Cardiac muscle cell (in vitro differentiated cells and primary cell): Measurements from ENCODE around the gene S100A16. TPM values are rescaled to one million over a fixed set of nuclear protein-coding genes. Genes with fewer than 3 reads are reported as not detected.

ENCODE experiments used
- DNase-seq, 2 donors: peaks; one replicate each; pipeline versions ENCODE4 v3.0.0 to v3.0.0-alpha.2; 2010 to 2017; ENCODE audit warnings: low read depth in 1 of 2, low spot score in 1 of 2
- H3K27ac ChIP-seq: fragments of 200-600 bp; sonication (generic); 2 replicates; pipeline ENCODE4 v1.5.1; 2016
- H3K27me3 ChIP-seq: fragments of 200-600 bp; sonication (generic); 2 replicates; pipeline ENCODE4 v1.6.0; 2016; ENCODE audit warnings: control low read depth
- H3K36me3 ChIP-seq: fragments of 200-600 bp; sonication (generic); 2 replicates; pipeline ENCODE4 v1.5.1; 2016; ENCODE audit warnings: control low read depth
- H3K4me1 ChIP-seq: fragments of 200-600 bp; sonication (generic); 2 replicates; pipeline ENCODE4 v1.8.1; 2017; ENCODE audit warnings: low read depth, mild to moderate bottlenecking, mixed run types
- H3K4me3 ChIP-seq: fragments of 200-600 bp; sonication (generic); 2 replicates; pipeline ENCODE4 v1.5.1; 2016; ENCODE audit warnings: mild to moderate bottlenecking
- H3K9me3 ChIP-seq: fragments of 200-600 bp; sonication (generic); 2 replicates; pipeline ENCODE4 v1.5.1; 2017; ENCODE audit warnings: low read depth, mild to moderate bottlenecking, control low read depth
- CTCF ChIP-seq: IDR thresholded peaks from 2 replicates; pipeline ENCODE4 v1.5.1; 2012; ENCODE audit warnings: low read depth, mild to moderate bottlenecking, low read length
- polyA plus RNA-seq: library from polyadenylated mRNA; unstranded; fragments of >200 nt; fragmentation: Nextera tagmentation; extraction: Ambion mirVana; gene quantifications from 2 replicates; pipeline ENCODE4 v1.2.1, GENCODE V29; 2016
- total RNA-seq: library from RNA; depleted of rRNA; stranded (reverse); fragments of >200 nt; gene quantifications from 2 replicates; pipeline ENCODE4 v1.2.3, GENCODE V29; 2016

Gene S100A16
- total and polyA plus RNA-seq, 2 experiments from 2014 or later: 59.7 to 110 TPM

- Histone ChIP-seq H3K9me3 (no peaks in the 10 kb centered on the region), H3K4me3 (peak overlapping the region; percentile 10), H3K27ac (peak overlapping the region; percentile 44), H3K36me3 (peaks cover 45% of the 10 kb centered on the region), H3K4me1 (peaks cover 20% of the 10 kb centered on the region), H3K27me3 (no peaks in the 10 kb centered on the region)
- DNase-seq: no peak
- TF ChIP-seq CTCF: no peak
Observed at GRCh38 chr1:153636312-153636711, 23.4 kb upstream of the S100A16 start.

- Histone ChIP-seq H3K4me3 (peak overlapping the region; percentile 10), H3K9me3 (no peaks in the 10 kb centered on the region), H3K4me1 (peaks cover 20% of the 10 kb centered on the region), H3K27me3 (no peaks in the 10 kb centered on the region), H3K27ac (peak overlapping the region; percentile 44), H3K36me3 (peaks cover 41% of the 10 kb centered on the region)
- no peak for DNase-seq
- no peak for TF ChIP-seq CTCF
Observed at GRCh38 chr1:153635872-153636271, 22.9 kb upstream of the S100A16 start.

GRCh38 chr1:153633754-153634665 lies 21.1 kb upstream of the S100A16 start, which contains the start of gene CHTOP:
Gene CHTOP (plus strand): TSS chr1:153634066. CDS start chr1:153636589, 2,523 bp downstream.
- H3K36me3 ChIP-seq: peaks cover 22% of the 10 kb centered on the region
- peak within 1 kb of the TSS; percentile 100 for H3K27ac ChIP-seq
- no peaks in the 10 kb centered on the region for H3K9me3 ChIP-seq
- no peaks in the 10 kb centered on the region for H3K27me3 ChIP-seq
- DNase-seq: peak; percentile 98 to 99
- TF ChIP-seq CTCF: no peak
- peak within 1 kb of the TSS; percentile 85 for H3K4me3 ChIP-seq
- H3K4me1 ChIP-seq: peaks cover 31% of the 10 kb centered on the region

- H3K36me3 ChIP-seq: peaks cover 17% of the 10 kb centered on the region
- TF ChIP-seq CTCF: no peak
- peaks cover 31% of the 10 kb centered on the region for H3K4me1 ChIP-seq
- no peak for DNase-seq
- no peak overlapping the region for H3K27ac ChIP-seq
- no peaks in the 10 kb centered on the region for H3K27me3 ChIP-seq
- no peaks in the 10 kb centered on the region for H3K9me3 ChIP-seq
- no peak overlapping the region for H3K4me3 ChIP-seq
Observed at GRCh38 chr1:153633161-153633753, 20.3 kb upstream of the S100A16 start.

- TF ChIP-seq CTCF: no peak
- H3K9me3 ChIP-seq: no peaks in the 10 kb centered on the region
- H3K4me1 ChIP-seq: peaks cover 34% of the 10 kb centered on the region
- H3K27me3 ChIP-seq: no peaks in the 10 kb centered on the region
- DNase-seq: no peak
- no peak overlapping the region for H3K27ac ChIP-seq
- no peak overlapping the region for H3K4me3 ChIP-seq
- peaks cover 3% of the 10 kb centered on the region for H3K36me3 ChIP-seq
Observed at GRCh38 chr1:153631047-153632022, 18.4 kb upstream of the S100A16 start.
